ENCODE measurements around the gene ERBB3. TPM values are rescaled to one million over a fixed set of nuclear protein-coding genes. Genes with fewer than 3 reads are reported as not detected.

ERBB3 gene
- total and polyA plus RNA-seq, 2 of the 8 experiments (the other 6 are each of a cell fraction or from before 2014, with no cell fraction given): 33.9 to 52.4 TPM

- Histone ChIP-seq H2BK20ac (ENCODE audit: low read length) (no peak overlapping the region), H2AK5ac (ENCODE audit: low read depth, low read length) (no peak overlapping the region), H3K56ac (replicated peaks; ENCODE audit: insufficient read length, low read depth, low read length) (no peak overlapping the region), H3K4me3 (ENCODE audit: extremely low read depth in 1 of 4, insufficient read depth in 2 of 4, low read depth in 3 of 4, low read length in 4 of 4) (no peak overlapping the region), H3K9me3 (ENCODE audit: insufficient read depth in 2 of 2, low read depth in 1 of 2, low read length in 1 of 2) (no peaks in the 10 kb centered on the region), H2BK12ac (ENCODE audit: low read depth, low read length) (no peak overlapping the region), H3K23ac (ENCODE audit: insufficient read length) (no peak overlapping the region), H2BK15ac (ENCODE audit: low read length) (no peak overlapping the region), H4K8ac (ENCODE audit: extremely low read depth, insufficient read depth, low read length) (no peak overlapping the region), H3K79me1 (ENCODE audit: low read depth, low read length) (no peaks in the 10 kb centered on the region), H2BK120ac (replicated peaks; ENCODE audit: low read depth, low read length) (no peak overlapping the region), H4K5ac (ENCODE audit: insufficient read length, low read depth, low read length) (no peak overlapping the region), H3K18ac (ENCODE audit: extremely low read depth, low read length) (no peak overlapping the region), H3K14ac (ENCODE audit: insufficient read length) (no peak overlapping the region), H2BK5ac (ENCODE audit: low read depth, low read length) (no peak overlapping the region), H3K27ac (ENCODE audit: low read depth, low read length) (no peak overlapping the region), H3K9ac (replicated peaks in 1 of 4; ENCODE audit: extremely low read depth in 1 of 4, low read depth in 3 of 4, low read length in 3 of 4) (no peak overlapping the region), H2AFZ (ENCODE audit: low read length) (no peak overlapping the region), H4K91ac (replicated peaks; ENCODE audit: insufficient read length, low read length) (no peak overlapping the region), H3K23me2 (ENCODE audit: low read depth, low read length) (no peaks in the 10 kb centered on the region), H3K4me1 (replicated peaks in 1 of 4; ENCODE audit: control insufficient read depth in 3 of 4, insufficient read depth in 4 of 4, low read length in 3 of 4) (no peaks in the 10 kb centered on the region), H3K27me3 (replicated peaks in 1 of 4; ENCODE audit: control insufficient read depth in 3 of 4, extremely low read depth in 1 of 4, insufficient read depth in 3 of 4, low read length in 3 of 4) (no peaks in the 10 kb centered on the region), H4K20me1 (replicated peaks in 1 of 2; ENCODE audit: control insufficient read depth in 1 of 2, insufficient read depth in 2 of 2, low read length in 2 of 2) (no peaks in the 10 kb centered on the region), H3K36me3 (ENCODE audit: control insufficient read depth in 2 of 4, insufficient read depth in 4 of 4, low read length in 3 of 4) (no peaks in the 10 kb centered on the region), H3K4me2 (ENCODE audit: insufficient read depth in 1 of 2, low read depth in 2 of 2, low read length in 2 of 2) (no peak overlapping the region), H3K4ac (replicated peaks; ENCODE audit: insufficient read length, low read depth, low read length) (no peak overlapping the region), H3K79me2 (ENCODE audit: control insufficient read depth in 1 of 2, insufficient read depth in 2 of 2, low read length in 2 of 2) (no peaks in the 10 kb centered on the region)
- DNase-seq (ENCODE audit: low read depth in 1 of 2, low spot score in 2 of 2) (no peak), FAIRE-seq (no peak)
- CTCF ChIA-PET (ENCODE audit: partially characterized antibody): interaction anchor here (0.7 to 2.1 kb wide), 5 partner anchors 13 to 46 kb away, joined by 3 to 5 read pairs (median 4); no protein-coding TSS in a partner anchor
- WGBS, 2 experiments (ENCODE audit: extremely low coverage in 1 of 2, insufficient coverage in 1 of 2, insufficient read length in 1 of 2, insufficient replicate concordance in 2 of 2, low coverage in 1 of 2, low lambda C conversion rate in 2 of 2, missing lambda C conversion rate in 1 of 2): 72% methylated on average over 5 of the region's 5 CpGs; no CpG with 5 or more reads in 1 of the 2 experiments
- POLR2A ChIA-PET (ENCODE audit: partially characterized antibody): interaction anchor here (1.0 to 1.9 kb wide), 4 partner anchors 15 to 55 kb away, joined by 4 to 7 read pairs (median 4); partner anchors contain the start of genes ERBB3 and PA2G4
- TF ChIP-seq POLR2A (IDR thresholded peaks at IDR 0.05; ENCODE audit: control extremely low read depth in 1 of 2, low read depth in 2 of 2, low read length in 2 of 2) (no peak), KDM5A (IDR thresholded peaks at IDR 0.05; ENCODE audit: low read length) (no peak), BRCA1 (IDR thresholded peaks at IDR 0.05; ENCODE audit: low read depth, low read length) (no peak), TCF12 (IDR thresholded peaks at IDR 0.05; ENCODE audit: low read depth, low read length) (no peak), RFX5 (IDR thresholded peaks at IDR 0.05; ENCODE audit: borderline replicate concordance, low read depth, low read length) (no peak), RNF2 (IDR thresholded peaks at IDR 0.05; ENCODE audit: borderline replicate concordance, low read depth, low read length, missing control alignments, poor library complexity, severe bottlenecking) (no peak), CHD1 (IDR thresholded peaks at IDR 0.05; ENCODE audit: low read depth, low read length) (no peak), GTF2F1 (IDR thresholded peaks at IDR 0.05; ENCODE audit: borderline replicate concordance, low read depth, low read length) (no peak), USF2 (IDR thresholded peaks at IDR 0.05; ENCODE audit: low read length) (no peak), RAD21 (IDR thresholded peaks at IDR 0.05 in 1 of 2, conservative IDR thresholded peaks at IDR 0.05 in 1 of 2; ENCODE audit: low read depth in 2 of 2, low read length in 2 of 2) (no peak), KDM1A (IDR thresholded peaks at IDR 0.05; ENCODE audit: borderline replicate concordance, low read length) (no peak), CBX8 (IDR thresholded peaks at IDR 0.05; ENCODE audit: borderline replicate concordance, low read depth, low read length) (no peak), POU5F1 (IDR thresholded peaks at IDR 0.05; ENCODE audit: low read depth, low read length) (no peak), TBP (IDR thresholded peaks at IDR 0.05; ENCODE audit: low read depth, low read length) (no peak)
Observed at GRCh38 chr12:56061982-56062381, 18.0 kb upstream of the ERBB3 start.

All from H1 (cell line).